HG03469 (cell line): ENCODE results near the gene RUSC1.

Source experiments
- ATAC-seq: cut with Tn5 transposase; IDR thresholded peaks from one replicate; pipeline ENCODE4 v1.9.1; 2021; ENCODE audit warnings: mild to moderate bottlenecking, moderate library complexity, moderate number of reproducible peaks; ENCODE audit not compliant: unreplicated experiment

RUSC1 gene

GRCh38 chr1:155294520-155295182 is 26.0 kb upstream of the RUSC1 start:
- ATAC-seq = no peak

GRCh38 chr1:155295183-155295941 is 25.3 kb upstream of the RUSC1 start:
- ATAC-seq = no peak

- ATAC-seq = no peak
These were observed 24.8 kb upstream of the RUSC1 start for GRCh38 chr1:155295942-155296267.

GRCh38 chr1:155296661-155297060 is 24.0 kb upstream of the RUSC1 start:
- no peak for ATAC-seq

- ATAC-seq = no peak
These were observed 23.3 kb upstream of the RUSC1 start for GRCh38 chr1:155297384-155297783.

DNA sequence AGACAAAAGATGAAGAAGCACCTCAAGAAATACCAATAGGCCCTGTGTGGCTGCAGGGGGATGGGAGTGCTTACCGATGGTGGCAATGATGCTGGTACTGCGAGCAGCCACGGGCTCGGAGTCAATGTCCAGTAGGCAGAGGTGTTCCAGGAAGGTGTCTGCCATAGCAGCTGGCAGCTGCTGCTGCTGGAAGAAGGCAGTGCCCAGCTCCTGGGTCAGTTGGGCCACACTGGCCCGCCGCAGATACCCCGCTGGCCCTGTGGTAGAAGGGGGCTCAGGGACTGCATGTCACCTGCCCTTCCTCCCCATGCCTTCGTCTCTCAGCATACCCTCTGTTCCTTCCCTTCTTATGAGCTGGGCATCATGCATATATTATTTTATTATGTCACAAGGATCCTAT is 20.7 kb upstream of the RUSC1 start:
- ATAC-seq = no peak

DNA sequence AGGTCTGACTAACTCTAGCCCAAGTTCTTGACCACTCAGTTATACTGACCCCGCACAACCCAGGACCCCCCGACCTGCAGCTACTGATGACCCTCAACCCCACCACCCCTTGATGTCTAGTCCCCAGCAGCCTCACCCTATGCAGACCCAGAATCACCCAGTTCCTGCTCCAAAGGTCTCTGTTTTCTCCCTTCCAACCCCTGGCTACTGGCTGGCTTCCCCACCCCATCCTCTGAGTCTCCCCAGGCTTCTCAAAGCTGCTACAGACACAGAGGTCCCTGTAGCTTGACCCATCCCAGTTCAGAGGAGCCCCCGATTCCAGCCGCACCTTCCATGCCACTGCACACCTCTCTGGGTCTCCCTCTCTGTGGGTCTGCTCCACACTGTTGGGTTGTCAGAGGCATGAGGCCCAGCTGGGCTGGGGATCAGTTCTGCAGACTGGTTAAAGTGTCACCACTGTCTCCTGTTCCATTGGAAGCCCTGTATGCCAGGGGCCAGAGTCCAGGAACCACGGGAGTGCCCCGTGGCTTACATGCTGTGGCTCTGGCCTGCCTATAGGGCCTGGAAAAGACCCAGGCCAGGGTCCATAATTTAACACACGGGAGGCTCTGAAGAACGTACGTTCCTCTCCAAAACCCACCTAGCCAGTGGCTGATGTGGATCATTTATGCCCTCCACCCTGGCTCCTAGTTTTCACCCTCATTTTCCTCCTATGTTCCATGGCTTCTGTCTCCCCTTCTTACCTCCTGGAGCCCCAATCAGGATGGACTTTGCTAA is 20.0 kb upstream of the RUSC1 start:
- no peak for ATAC-seq

GRCh38 chr1:155301342-155301841 is 19.3 kb upstream of the RUSC1 start, which contains the start of gene PKLR:
TSS of gene PKLR (minus strand) at chr1:155301438. CDS start at chr1:155301395, 43 bp downstream.
- ATAC-seq = no peak

DNA sequence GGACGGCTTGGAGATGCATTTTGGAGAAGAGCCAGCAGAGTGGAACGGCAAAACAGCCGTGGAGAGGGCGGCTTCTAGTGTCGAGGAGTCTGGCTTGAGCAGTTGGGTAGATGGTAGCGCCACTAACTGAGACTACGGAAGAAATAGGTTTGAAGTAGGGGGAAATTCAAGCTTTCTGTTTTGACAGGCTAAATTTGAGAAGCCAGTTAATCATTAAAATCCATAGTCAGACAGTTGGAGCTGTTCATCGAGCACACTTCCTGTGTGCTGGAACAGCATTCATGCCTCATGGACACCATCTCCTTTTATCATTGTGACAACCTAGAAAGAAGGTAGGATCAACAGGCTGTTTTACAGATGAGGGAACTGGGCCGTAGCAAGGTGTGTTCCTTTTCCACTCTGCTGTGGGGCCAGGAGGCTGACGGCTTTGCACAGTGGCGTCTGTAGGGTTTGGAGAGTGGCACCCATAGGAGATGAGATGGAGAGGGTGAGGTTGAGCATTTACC is 16.1 kb upstream of the RUSC1 start:
- ATAC-seq = no peak

- no peak for ATAC-seq
These were observed 14.8 kb upstream of the RUSC1 start for GRCh38 chr1:155305881-155306391.

GRCh38 chr1:155307247-155307740 is 13.4 kb upstream of the RUSC1 start:
- no peak for ATAC-seq

DNA sequence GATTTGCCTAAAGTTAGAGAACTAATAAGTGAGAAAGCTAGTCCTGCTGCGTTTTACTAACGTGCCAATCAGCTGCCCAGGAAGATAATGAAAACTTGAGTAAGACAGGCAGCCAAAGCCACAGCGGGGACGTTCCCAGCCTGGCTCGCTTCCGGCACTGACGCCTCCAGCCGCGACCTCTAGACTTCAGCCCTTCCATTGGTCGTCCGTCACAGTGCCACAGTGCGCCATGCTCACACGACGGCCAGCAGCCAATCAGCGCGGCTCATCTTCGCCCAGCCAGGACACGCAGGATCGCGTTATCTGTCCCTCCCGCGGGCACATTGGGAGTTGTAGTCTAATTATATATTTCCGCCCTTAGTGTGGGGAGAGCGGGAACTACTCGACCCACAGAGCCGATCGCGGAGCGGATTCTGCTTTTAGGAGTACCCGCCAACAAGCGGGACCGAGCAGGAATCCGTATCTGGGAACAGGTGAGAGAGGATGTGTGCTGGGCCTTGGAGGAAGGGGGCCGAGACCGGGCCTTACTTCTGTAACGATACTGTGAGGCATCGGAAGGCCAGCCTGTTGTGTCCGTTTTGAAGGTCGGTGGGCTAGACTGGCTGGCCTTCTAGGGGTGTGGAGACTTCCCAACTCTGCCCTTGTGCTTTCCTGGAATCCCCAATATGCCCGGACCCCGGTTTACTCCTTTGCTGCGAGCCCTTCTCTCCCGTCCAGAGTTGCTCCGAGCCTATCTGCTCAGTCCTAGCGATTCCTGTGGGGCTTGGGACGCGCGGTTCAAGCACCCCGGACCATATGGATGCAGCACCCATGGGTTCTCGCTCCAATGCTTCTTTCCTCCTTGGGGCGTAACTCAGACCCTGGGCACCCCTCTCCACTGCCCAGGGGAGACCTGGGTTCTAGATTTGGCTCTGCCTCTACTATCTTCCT is 11.9 kb upstream of the RUSC1 start, which contains the start of gene FDPS:
TSS of gene FDPS (plus strand) at position 374 of the 930 bp plus-strand sequence. CDS start 924 bp downstream, outside the sequence.
- peak; percentile 80 for ATAC-seq

- no peak for ATAC-seq
These were observed 11.2 kb upstream of the RUSC1 start for GRCh38 chr1:155309423-155310021.

GRCh38 chr1:155313261-155313660 is 7.4 kb upstream of the RUSC1 start:
- ATAC-seq = no peak

DNA sequence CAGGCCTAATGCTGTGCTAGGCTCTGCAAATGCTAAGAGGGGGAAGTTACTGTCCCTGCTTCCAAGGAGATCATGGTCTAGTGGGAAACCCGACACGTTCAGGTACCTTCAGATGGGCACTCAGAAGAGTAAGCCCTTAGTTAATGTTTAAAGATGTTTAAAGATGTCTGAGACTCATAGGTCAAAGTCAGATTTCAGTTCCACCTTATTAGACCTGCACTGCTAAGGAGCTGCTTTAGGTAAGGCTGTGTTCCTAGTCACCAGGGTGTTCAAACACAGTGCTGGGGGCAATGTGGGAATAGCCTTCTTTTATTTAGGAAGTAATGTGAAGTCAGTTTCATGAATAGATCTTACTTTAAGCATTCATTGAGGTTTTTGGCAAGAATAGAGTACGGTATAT is 3.8 kb upstream of the RUSC1 start:
- no peak for ATAC-seq

DNA sequence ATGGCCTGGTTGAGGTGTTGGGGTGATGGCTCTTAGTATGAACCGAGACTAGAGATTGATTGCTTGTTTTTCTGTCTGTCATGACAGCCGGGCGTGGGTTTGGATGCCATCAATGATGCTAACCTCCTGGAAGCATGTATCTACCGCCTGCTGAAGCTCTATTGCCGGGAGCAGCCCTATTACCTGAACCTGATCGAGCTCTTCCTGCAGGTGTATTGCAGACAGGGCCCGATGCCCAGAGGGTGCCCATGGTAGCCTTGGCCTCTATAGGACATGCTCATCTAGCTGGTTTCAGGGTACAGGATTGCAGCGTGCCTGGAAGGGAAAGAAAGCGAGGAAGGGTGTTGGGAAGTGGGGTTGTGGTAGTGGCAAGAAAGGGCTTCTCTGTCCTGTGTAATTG is 2.6 kb upstream of the RUSC1 start:
- no peak for ATAC-seq

- no peak for ATAC-seq
These were observed 1.2 kb upstream of the RUSC1 start for GRCh38 chr1:155319536-155319935.

DNA sequence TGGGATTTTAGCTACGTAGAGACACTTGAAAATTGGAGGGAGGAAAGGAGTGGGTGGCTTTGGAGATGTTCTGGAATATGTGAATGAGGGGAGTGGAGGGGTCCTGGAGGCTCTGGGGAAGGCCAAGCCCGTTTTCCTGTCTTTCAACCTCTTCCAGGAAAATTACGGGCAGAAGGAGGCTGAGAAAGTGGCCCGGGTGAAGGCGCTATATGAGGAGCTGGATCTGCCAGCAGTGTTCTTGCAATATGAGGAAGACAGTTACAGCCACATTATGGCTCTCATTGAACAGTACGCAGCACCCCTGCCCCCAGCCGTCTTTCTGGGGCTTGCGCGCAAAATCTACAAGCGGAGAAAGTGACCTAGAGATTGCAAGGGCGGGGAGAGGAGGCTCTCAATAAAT is 442 bp upstream of the RUSC1 start:
- no peak for ATAC-seq
